Mesothelial cell of epicardium (in vitro differentiated cells): ENCODE measurements around the gene SERPINA3. TPM values are rescaled to one million over a fixed set of nuclear protein-coding genes. Genes with fewer than 3 reads are reported as not detected.

Source experiments
- DNase-seq, 2 experiments: peaks; one replicate each; pipeline ENCODE4 v3.0.0; 2021; ENCODE audit warnings: low spot score in 2 of 2; ENCODE audit not compliant: unreplicated experiment in 2 of 2
- H3K27ac Mint-ChIP-seq: 2 replicates; pipeline ENCODE4 v1.8.0; 2021; ENCODE audit warnings: mixed read lengths
- H3K27me3 Mint-ChIP-seq: 2 replicates; pipeline ENCODE4 v1.8.0; 2021; ENCODE audit warnings: low read depth, mixed read lengths
- H3K36me3 Mint-ChIP-seq: 2 replicates; pipeline ENCODE4 v1.8.0; 2021; ENCODE audit warnings: mixed read lengths
- H3K4me1 Mint-ChIP-seq: 2 replicates; pipeline ENCODE4 v1.8.0; 2021; ENCODE audit warnings: mixed read lengths
- H3K4me3 Mint-ChIP-seq: 2 replicates; pipeline ENCODE4 v1.8.0; 2021; ENCODE audit warnings: mild to moderate bottlenecking, moderate library complexity, mixed read lengths
- H3K9me3 Mint-ChIP-seq: 2 replicates; pipeline ENCODE4 v1.8.0; 2021; ENCODE audit warnings: mixed read lengths
- total RNA-seq: library from RNA; stranded (reverse); gene quantifications from 3 replicates; pipeline ENCODE4 v1.2.1, GENCODE V29; 2021
- TF ChIP-seq, protein P1 (sequence below): fragments of 200-600 bp; sonication (generic); IDR thresholded peaks from one replicate; pipeline ENCODE4 v1.5.0; 2021; ENCODE audit warnings: antibody characterized with exemption; ENCODE audit not compliant: unreplicated experiment

SERPINA3 gene
- total RNA-seq, 1 donor from 2014 or later: 0.29 TPM

DNA sequence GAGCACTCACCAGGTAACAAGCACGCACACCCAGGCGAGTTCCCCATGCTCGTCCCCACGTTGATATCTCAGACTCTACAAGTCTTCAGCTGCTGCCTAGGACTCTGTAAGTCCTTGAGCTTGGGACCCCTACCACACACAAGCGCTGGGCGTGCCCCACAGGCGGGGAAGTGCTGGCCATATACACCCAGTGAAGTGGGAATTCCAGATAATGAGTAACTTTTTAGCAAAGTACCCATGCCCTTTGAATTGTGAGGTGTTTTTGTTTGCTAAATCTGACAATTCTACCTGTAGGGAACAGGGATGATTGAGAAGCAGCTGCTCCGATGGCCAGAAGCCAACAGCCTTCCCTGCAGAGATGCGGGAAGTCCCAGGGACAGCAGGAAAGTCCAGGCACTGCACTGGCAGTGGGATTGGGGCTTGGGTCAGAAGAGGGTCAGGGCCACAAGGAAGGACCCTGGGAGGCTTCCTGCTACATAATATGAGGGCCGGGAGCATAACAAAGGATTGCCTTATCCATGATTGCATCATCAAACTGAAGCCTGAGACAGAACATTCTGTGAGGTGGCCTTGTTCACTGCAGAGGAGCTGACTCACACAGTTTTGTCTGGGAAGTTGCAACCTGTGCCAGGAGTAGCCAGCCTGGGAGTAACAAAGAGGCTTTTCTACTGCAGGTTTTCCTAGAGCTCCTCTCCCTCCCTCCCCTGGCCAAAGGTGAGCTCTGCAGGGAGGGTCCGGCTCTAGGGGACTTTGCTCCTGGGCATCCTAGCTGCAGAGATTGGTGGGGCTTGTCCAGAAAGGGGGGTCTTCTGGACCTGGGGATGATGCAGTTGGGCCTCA lies 13.2 kb upstream of the SERPINA3 start:
- DNase-seq: no peak
- peaks cover 9% of the 10 kb centered on the region for H3K27me3 Mint-ChIP-seq
- no peak overlapping the region for H3K4me3 Mint-ChIP-seq
- TF ChIP-seq, protein P1, sequence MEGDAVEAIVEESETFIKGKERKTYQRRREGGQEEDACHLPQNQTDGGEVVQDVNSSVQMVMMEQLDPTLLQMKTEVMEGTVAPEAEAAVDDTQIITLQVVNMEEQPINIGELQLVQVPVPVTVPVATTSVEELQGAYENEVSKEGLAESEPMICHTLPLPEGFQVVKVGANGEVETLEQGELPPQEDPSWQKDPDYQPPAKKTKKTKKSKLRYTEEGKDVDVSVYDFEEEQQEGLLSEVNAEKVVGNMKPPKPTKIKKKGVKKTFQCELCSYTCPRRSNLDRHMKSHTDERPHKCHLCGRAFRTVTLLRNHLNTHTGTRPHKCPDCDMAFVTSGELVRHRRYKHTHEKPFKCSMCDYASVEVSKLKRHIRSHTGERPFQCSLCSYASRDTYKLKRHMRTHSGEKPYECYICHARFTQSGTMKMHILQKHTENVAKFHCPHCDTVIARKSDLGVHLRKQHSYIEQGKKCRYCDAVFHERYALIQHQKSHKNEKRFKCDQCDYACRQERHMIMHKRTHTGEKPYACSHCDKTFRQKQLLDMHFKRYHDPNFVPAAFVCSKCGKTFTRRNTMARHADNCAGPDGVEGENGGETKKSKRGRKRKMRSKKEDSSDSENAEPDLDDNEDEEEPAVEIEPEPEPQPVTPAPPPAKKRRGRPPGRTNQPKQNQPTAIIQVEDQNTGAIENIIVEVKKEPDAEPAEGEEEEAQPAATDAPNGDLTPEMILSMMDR: no peak
- H3K9me3 Mint-ChIP-seq: no peaks in the 10 kb centered on the region
- H3K4me1 Mint-ChIP-seq: peaks cover 29% of the 10 kb centered on the region
- no peaks in the 10 kb centered on the region for H3K36me3 Mint-ChIP-seq
- peak overlapping the region; percentile 5 for H3K27ac Mint-ChIP-seq

DNA sequence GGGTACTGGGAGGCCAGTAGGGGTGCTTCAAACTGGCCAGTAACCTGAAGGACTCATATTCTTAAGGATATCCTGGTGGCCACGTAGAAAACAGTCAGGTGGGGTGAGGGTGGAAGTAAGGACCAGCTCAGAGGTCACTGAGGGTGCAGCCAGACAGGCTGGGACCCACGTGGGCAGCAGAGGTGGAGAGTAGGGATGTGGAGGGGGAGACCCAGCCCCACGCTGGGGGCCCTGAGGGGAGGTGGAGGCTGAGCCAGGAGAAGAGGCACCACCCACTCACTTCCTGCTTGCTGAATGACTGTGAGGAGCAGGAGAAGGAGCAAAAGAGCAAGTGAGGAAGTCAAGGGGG lies 12.6 kb upstream of the SERPINA3 start:
- no peak for DNase-seq
- Mint-ChIP-seq H3K4me3 (no peak overlapping the region), H3K27ac (peak overlapping the region; percentile 5)

DNA sequence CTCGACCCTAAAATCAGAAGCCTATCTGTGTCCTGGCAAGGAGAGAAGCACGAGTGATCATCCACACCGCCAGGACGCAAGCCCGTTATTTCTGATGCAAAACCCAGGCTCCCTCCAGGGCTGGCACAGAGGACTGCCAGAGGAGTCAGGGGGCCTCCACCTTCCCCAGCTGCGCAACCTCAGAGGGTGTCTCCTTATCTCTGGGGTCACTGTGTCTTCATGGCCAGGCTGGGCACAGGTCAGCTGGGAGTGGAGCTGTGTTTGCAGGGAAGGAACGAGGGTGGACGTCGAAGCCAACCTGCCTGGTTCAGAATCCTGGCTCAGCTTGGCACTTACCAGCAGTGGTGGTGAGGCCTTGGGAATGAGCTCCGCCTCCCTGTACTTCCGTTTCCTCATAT lies 12.0 kb upstream of the SERPINA3 start:
- TF ChIP-seq, protein P1: no peak
- DNase-seq: no peak
- H3K4me1 Mint-ChIP-seq: peaks cover 29% of the 10 kb centered on the region

More for the DNA sequence above, 12.6 kb upstream of the SERPINA3 start:
- TF ChIP-seq, protein P1: no peak
- no peaks in the 10 kb centered on the region for H3K9me3 Mint-ChIP-seq
- no peaks in the 10 kb centered on the region for H3K36me3 Mint-ChIP-seq
- peaks cover 9% of the 10 kb centered on the region for H3K27me3 Mint-ChIP-seq
- H3K4me1 Mint-ChIP-seq: peaks cover 29% of the 10 kb centered on the region

DNA sequence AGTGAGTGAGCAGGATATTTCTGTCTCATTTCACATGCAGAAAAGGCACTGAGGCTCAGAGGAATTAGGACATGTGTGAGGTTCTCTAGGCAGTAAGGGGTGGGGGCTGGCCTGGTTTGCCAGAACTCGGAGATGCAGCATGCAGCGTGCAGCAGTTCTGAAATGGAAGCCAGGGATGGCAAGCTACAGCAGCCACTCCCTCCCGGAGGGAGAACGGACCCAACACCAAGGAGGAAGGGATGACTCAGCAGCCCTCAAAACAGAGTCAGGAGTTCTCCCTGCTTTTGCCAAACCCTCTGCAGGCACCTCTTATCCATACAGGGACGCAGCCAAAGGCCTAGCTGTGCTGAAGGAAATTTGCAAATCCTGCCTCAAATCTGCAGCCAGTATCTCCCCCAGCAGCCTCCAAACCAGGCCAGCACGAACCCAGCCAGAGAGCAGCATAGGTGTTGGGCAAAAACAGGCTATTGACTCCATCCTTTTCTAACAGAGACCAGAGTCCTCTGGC lies 10.3 kb upstream of the SERPINA3 start:
- no peak overlapping the region for H3K4me3 Mint-ChIP-seq
- H3K36me3 Mint-ChIP-seq: no peaks in the 10 kb centered on the region
- DNase-seq: no peak
- H3K27me3 Mint-ChIP-seq: peaks cover 2% of the 10 kb centered on the region
- H3K27ac Mint-ChIP-seq: no peak overlapping the region
- H3K9me3 Mint-ChIP-seq: no peaks in the 10 kb centered on the region
- TF ChIP-seq, protein P1: no peak
- H3K4me1 Mint-ChIP-seq: peaks cover 29% of the 10 kb centered on the region

More for the DNA sequence above, 12.0 kb upstream of the SERPINA3 start:
- H3K9me3 Mint-ChIP-seq: no peaks in the 10 kb centered on the region
- peaks cover 7% of the 10 kb centered on the region for H3K27me3 Mint-ChIP-seq
- H3K27ac Mint-ChIP-seq: no peak overlapping the region
- no peak overlapping the region for H3K4me3 Mint-ChIP-seq
- H3K36me3 Mint-ChIP-seq: no peaks in the 10 kb centered on the region

DNA sequence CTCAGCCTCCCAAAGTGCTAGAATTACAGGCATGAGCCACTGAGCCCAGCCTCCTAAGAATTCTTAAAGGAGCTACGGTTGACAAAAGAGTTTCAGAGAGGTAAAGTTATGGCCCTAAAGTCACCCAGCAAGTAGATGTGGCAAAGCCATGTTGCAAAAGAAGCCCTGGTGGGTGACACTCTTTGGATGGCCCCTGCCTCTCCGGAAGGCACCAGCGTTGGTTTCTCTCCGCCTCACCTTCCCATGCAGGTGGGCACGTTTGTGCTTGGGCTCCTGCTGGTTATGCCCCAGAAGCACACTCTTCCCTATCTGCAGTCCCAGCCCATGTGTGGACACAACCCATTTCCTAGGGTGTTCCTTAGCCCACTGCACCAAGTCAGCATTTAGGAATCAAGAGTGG lies 9.5 kb upstream of the SERPINA3 start:
- no peak for DNase-seq
- H3K27me3 Mint-ChIP-seq: no peaks in the 10 kb centered on the region
- H3K36me3 Mint-ChIP-seq: no peaks in the 10 kb centered on the region
- no peak overlapping the region for H3K27ac Mint-ChIP-seq
- H3K4me1 Mint-ChIP-seq: peaks cover 29% of the 10 kb centered on the region
- TF ChIP-seq, protein P1: no peak
- no peak overlapping the region for H3K4me3 Mint-ChIP-seq
- no peaks in the 10 kb centered on the region for H3K9me3 Mint-ChIP-seq
